NCI-H226 (cell line): Measurements from ENCODE around the gene HYAL3.
"Not testable (repeated sequence)": the region's sequence is repeated elsewhere in the genome, so short reads cannot be mapped to it uniquely, and the experiment has no call there.

ENCODE experiments used
- DNase-seq: peaks from one replicate; pipeline ENCODE4 v3.0.0-alpha.2; 2015

Gene HYAL3

DNA sequence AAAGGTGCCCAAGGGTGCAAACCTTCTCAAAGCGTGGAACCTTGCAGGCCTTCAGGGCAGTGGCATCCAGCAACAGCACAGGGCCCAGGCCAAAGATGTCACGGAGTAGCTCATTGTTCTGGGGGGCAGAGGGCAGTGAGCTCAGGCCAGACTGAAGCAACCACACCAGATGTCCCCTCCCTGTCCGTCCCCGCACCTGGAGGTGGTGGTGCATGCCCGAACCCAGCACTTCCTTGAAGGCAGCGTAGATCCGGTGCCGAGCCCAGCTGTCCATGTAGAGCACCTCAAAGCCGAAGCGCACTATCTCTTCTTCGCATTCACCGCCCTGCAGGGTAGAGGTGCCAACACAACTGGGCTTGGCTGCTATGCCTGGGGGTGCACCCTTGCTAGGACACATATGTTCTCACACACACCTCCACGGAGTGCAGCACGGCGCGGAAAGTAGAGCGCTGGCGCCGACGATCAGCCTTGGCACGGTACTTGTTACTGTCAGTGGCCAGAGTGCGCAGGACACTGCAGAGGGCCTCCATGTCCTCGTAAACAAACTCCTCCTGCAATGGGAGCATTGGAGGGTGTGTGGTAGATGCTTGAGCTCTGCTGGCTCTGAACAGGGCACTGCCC lies 10.7 kb downstream of the HYAL3 start:
- no peak for DNase-seq

DNA sequence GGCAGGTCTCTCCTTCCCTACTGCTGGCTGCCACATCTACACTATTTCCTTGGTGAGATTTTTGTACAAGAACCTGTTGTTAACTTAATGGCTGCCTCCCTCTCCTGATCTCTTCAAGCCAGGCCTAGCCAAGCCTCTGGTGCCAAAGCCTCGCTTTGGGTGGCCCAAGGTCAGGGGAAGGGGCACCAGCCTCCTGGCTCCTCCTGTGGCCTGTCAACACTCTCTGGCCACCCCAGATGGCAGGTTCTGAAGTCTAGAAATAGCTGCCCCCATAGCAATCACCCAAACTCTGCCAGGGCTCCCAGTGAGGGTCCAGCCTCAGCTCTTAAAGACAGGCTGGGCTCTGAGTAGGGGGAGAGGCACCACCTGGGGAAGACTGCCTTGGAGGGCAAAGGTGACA lies 11.9 kb downstream of the HYAL3 start:
- DNase-seq = no peak

DNA sequence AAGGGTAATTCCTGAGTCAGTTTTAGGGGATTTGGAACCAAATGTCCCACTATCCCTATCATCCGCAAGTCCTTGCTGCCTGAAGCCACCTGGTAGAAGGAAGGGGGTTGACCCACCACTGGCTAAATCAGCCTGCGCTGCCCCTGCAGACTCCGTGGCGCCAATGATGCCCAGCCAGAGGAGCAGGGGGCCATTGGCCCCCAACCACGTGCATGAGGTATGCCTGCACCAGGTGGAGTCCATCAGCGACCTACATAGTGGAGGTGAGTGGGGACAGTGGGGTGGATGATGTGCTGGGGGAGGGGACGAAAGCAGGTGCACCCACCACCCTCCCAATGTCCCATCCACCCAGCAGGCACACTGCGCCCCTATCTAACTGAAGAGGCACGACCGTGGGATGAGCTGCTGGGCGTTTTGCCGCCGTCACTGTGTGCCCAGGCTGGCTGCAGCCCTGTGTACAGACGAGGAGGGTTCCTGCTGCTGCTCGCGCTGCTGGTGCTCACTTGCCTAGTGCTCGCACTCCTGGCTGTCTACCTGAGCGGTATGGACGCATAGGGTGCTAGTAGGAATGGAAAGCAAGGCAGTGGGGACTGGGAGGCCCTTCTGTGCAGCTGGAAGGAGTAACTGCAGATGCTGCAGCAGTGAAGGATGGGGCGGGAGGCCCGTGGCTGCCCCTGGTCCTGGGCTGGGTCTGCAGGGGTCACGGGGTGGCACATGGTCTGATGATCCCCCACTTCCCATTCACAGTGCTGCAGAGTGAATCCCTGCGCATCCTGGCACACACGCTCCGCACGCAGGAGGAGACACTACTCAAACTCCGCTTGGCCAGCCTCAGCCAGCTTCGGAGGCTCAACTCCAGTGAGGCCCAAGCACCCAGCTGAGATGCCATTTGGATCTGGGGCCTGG lies 12.6 kb downstream of the HYAL3 start:
- no peak for DNase-seq

DNA sequence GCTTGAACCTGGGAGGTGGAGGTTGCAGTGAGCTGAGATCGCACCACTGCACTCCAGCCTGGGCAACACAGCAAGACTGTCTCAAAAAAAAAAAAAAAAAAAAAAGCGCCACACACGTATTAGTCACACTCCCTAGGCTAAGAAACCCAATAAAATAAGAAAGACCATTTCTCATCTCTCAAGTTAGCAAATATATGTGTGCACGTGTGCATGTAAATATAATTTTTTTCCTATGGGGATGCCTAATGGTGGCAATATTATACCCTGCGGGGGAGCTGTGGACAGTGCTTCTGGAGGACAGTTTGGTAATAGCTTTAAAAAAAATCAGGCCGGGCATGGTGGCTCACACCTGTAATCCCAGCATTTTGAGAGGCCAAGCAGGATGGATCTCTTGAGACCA lies 15.1 kb downstream of the HYAL3 start:
- DNase-seq = not testable (repeated sequence)

DNA sequence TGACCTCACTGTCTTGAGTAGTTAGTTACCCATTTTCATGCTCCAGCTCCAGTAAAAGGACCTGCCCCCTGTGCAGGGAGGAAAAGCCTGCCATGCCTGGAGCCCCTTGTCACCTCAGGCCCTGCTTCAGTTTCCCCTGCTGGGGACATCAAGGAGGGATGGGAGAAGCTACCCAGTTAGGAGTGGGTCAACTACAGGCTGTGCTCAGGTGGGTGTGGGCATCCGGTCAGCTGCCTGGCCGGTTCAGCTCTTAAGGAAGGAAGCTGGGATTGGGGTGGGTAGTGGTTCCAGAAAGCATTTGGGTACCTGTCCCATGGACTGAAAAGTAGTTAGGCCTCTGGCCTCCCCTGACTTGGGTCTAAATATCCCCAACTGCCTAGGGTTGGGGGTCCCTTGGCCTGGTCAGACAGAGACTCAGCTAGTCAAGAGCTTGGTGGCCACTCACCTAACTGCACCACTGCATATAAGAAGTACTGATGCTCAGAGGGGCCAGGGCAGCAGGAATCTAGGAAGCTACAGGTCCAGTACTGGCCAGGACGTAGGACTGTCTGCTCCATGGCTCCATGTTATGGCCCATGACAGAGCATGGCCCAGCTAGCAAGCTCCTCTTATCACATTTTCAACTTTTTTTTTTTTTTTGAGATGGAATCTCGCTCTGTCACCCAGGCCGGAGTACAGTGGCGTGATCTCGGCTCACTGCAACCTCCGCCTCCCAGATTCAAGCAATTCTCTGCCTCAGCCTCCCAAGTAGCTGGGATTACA lies 19.8 kb downstream of the HYAL3 start:
- no peak for DNase-seq

DNA sequence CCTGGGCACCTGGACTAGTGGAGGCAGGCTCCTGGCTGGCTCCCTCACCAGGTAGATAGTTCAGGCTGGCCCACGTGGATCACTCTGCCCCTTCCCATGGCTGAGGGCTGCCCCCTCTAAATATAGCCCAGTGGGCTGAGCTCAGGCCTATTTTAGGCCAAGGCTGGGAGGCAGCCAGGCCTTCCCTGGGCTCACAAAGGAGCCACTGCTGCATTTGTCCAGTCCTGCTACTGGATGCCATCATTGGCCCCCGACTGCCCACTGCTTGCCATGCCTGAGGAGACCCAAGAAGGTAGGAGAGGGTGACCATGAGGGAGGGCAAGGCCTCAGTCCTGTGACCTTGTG lies 20.4 kb downstream of the HYAL3 start, which contains the start of gene LSMEM2:
Gene LSMEM2, plus strand, starts transcription at position 208 of the 345 bp plus-strand sequence. Its CDS starts 27 bp downstream, at position 235.
- DNase-seq = no peak

DNA sequence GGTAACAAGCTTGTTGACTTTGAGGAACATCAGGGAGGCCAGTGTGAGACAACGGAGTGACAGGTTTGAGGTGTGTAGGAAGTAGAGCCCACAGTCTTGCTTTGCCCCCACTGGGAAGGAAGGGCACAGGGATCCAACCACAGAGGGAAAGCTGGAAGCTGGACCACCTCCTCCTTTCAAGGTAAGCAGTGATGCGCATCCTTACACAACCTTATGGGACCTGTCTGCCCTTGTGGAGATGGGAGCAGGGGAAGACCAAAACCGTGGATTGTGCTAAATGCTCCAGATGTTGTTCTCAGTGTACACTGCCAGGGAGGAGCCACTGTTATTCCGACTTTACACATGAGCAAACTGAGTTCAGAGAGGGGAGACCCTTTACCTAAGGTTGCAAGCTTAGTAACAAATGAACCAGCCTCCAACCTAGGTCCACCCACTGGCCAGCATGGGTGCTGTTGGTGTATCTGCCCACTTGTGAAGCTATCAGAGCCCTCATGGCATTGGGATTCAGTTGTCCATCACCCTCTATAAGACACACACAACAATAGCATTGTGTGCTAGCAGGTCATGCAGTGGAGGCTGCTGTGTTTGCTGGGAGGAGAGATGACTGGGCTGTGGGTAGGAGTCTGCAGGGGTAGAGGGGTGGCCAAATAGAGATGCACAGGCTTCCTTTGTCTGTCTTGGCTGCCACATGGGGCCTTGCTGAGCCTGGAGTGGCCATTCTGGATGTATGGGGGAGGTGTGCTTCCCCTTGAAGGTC lies 20.9 kb downstream of the HYAL3 start:
- DNase-seq = no peak

DNA sequence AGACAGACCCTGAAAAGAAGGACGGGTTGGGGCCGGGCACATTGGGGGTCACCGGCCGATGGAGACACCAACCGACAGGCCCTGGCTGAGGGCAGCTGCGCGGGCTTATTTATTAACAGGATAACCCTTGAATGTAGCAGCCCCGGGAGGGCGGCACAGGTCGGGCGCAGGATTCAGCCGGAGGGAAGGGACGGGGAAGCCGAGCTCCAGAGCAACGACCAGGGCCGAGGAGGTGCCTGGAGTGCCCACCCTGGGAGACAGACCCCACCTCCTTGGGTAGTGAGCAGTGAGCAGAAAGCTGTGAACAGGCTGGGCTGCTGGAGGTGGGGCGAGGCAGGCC lies 22.5 kb downstream of the HYAL3 start:
- DNase-seq = no peak

DNA sequence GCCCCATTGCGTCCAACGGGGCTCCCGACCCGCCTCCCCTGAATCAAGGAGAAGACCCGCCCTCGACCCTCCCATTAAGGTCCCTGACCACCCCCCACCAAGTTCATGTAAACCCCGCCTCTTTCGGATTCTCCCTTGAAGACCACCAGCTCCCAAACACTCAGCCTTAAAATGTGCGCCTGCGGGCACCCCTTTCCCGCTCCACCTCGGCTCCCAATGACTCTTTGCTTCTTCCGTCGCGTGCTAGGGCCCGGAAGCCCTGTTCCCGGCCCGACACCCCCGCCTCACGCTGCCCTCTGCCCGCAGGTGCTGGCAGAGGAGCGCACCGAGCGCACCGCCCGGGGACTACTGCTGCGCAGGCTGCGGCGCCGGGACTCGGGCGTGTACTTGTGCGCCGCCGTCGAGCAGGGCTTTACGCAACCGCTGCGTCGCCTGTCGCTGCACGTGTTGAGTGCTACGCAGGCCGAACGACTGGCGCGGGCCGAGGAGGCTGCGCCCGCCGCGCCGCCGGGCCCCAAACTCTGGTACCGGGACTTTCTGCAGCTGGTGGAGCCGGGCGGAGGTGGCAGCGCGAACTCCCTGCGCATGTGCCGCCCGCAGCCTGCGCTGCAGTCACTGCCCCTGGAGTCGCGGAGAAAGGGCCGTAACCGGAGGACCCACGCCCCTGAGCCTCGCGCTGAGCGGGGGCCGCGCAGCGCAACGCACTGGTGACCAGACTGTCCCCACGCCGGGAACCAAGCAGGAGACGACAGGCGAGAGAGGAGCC lies 23.0 kb downstream of the HYAL3 start:
- no peak for DNase-seq

DNA sequence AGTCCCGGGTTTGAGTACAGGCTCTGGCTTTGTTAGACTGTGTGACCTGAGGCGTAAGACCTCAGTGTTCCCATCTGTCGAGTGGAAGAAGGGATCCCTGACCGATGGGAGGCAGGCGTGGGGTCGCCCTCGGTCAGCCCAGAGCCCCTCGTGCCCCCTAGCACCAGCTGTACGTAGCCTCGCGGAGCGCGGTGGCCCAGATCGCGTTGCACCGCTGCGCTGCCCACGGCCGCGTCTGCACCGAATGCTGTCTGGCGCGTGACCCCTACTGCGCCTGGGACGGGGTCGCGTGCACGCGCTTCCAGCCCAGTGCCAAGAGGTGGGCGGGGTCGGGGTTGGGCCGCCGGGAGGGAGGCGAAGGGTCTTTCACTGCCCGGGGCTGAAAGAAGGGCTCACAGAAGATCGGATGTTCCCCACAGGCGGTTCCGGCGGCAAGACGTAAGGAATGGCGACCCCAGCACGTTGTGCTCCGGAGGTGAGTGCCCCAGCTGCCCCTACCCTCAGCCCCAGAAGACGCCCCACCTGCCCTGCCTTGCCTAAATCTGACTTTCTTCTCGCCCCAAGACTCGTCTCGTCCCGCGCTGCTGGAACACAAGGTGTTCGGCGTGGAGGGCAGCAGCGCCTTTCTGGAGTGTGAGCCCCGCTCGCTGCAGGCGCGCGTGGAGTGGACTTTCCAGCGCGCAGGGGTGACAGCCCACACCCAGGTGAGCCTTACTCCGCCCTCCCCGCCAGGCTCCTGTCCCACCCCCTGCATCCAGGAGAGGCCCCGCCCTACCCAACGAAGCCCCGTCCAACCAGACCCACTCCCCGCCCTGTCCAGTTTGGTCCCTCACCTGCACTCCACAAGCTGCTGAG lies 23.8 kb downstream of the HYAL3 start:
- no peak for DNase-seq

DNA sequence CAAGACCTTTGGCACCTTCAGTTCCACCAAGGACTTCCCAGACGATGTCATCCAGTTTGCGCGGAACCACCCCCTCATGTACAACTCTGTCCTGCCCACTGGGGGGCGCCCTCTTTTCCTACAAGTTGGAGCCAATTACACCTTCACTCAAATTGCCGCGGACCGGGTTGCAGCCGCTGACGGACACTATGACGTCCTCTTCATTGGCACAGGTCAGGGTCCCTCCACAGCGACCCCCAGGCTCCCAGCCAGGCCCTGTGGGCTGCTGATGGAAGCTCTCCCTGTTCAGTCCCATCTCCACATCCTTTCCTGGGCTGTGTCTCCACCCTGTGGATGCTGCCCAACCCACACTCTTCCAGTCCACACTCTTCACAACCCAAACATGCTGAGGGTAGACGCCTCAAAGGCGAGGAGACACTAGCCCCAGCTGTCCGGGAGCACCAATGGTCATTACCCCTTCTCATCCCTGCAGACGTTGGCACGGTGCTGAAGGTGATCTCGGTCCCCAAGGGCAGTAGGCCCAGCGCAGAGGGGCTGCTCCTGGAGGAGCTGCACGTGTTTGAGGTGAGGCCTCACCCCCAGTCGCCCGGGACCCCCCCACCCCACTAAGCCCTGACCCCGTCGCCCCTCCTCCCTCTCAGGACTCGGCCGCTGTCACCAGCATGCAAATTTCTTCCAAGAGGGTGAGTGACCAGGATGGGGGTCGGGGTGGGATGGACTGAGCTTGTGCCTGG lies 24.7 kb downstream of the HYAL3 start:
- DNase-seq = no peak

DNA sequence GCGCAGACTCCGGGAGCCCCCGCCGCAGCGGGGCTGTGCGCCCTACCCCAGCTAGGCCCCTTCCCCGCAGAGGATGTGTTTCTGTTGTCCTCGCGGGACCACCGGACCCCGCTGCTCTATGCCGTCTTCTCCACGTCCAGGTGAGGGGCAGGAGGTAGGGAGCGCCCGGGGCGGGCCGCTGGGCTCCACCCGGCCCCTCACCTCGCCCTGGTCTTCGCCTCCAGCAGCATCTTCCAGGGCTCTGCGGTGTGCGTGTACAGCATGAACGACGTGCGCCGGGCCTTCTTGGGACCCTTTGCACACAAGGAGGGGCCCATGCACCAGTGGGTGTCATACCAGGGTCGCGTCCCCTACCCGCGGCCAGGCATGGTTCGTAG lies 25.5 kb downstream of the HYAL3 start:
- no peak for DNase-seq

DNA sequence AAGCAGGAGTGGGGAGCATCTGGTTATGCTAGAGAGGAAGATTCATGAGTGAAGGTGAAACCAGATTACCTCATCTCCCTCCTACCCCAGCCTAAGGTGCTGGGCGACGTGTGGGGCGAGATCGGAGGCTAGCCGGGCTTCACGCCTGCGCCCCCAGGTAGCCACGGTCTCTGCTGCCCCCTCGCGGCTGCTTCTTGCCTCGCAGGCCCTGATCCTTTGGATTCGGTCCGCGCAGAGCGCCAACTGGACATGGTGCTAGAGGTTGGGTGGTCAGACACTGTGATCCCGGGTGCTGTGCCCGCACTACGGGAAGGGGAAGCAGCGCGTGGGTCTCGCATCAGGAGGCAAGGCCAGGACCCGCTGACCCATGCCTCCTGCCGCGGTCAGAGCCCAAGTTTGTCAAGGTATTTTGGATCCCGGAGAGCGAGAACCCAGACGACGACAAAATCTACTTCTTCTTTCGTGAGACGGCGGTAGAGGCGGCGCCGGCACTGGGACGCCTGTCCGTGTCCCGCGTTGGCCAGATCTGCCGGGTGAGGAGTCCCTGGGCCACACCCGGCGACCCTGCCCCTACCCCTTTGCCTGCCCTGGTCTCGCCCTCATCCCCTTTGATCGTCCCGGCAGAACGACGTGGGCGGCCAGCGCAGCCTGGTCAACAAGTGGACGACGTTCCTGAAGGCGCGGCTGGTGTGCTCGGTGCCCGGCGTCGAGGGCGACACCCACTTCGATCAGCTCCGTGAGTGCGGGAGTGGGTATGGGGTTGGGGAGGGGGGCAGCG lies 26.1 kb downstream of the HYAL3 start:
- peak; percentile 18 for DNase-seq

DNA sequence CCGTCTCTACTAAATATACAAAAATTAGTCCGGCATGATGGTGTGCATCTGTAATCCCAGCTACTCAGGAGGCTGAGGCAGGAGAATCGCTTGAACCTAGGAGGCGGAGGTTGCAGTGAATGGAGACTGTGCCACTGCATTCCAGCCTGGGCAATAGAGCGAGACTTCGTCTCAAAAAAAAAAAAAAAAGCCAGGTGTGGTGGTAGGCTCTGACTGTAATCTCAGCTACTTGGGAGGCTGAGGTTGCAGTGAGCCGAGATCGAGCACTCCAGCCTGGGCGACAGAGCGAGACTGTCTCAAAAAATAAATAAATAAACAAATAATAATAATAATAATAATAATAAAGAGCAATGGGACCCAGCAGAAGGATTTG lies 26.7 kb downstream of the HYAL3 start:
- not testable (repeated sequence) for DNase-seq

DNA sequence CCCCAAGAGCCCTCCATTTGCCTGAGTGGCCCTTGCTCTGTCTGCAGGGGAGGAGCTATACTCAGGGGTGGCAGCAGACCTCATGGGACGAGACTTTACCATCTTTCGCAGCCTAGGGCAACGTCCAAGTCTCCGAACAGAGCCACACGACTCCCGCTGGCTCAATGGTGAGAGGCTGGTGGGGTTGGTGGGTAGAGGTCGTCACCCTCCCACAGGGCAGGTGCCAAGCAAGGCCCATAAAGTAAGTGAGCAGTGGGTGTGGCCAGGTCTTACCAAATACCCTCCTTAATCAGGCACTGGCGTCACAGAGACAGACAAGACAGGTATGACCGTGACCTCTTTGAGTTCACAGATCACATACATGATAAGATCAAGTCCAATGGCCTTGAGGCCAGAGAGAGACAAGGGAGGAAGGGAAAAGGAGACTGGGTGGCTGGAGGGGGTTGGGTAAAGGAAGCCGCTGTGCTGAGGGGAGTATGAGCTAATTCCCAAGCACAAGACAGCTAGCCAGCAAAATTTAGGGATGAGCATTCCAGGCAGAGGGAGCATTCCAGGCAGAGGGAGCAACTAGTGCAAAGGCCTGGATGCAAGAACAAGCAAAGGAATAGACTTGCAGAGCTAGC lies 27.8 kb downstream of the HYAL3 start:
- DNase-seq = no peak

DNA sequence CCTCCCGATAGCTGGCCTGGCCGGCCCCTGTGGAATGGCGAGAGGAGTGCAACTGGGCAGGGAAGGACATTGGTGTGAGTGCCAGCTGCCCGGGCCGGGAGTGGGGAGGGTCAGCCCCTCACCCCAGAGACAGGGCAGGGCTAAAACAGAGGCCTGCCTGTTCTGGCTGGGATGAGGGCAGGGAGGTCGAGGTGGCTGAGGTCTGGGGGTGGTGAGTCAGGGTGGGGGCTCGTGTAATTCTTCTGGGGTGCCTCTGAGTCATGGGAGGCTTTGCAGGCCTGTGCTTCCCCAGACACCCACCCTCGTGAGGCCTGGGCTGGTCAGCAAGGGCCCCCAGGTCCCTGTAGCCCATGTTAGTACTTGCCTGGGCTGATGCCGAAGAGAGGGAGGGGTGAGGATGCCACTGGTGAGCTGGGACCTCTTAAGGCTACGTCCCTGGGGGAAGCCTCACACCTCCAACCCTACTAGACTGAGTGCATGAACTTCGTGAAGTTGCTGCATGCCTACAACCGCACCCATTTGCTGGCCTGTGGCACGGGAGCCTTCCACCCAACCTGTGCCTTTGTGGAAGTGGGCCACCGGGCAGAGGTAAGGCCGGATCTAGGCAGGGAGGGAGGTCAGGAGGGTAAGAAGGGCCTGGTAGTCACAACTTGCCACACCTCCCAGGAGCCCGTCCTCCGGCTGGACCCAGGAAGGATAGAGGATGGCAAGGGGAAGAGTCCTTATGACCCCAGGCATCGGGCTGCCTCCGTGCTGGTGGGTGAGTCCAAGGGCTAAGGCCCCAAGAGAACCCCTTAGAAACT lies 28.6 kb downstream of the HYAL3 start:
- no peak for DNase-seq

DNA sequence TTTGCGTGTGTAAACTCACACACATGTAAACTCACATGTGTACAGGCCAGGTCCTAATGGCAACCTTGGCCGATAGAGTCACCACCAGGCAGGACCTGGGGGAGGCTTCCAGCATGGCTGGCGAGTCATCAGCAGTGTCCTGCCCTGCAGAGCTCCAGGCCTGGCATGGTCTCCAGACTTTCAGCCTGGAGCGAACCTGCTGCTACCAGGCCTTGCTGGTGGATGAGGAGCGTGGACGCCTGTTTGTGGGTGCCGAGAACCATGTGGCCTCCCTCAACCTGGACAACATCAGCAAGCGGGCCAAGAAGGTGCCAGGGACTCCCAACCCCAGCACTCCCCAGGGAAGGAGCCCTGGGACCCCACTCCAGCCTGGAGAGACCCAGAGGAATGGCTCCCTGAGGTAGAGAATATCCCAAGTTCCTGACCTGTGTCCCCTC lies 29.2 kb downstream of the HYAL3 start:
- DNase-seq = peak; percentile 53

DNA sequence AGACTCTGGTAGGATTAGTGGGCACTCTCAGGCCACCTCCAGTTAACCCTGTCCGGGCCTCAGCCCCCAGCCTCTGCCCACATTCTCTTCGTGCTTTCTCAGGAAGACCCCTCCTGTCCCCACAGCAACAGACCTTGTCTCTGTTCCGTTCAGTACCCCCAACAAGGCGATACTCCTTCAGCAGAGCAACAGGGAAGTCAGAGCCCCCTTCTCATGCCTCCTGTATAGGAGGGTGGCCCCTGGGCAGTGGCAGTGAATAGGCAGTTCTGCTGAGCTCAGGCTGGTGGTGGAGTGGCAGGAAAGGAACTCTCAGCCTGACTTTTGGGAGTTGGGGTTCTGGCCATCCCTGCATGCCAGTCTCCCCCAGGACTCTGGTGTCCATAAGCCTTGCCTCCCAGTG lies 29.7 kb downstream of the HYAL3 start:
- no peak for DNase-seq
